Mesodermal cell (in vitro differentiated cells): Measurements from ENCODE around the gene SCN10A. TPM values are rescaled to one million over a fixed set of nuclear protein-coding genes. Genes with fewer than 3 reads are reported as not detected.

ENCODE experiments used
- H3K27ac ChIP-seq: 2 replicates; pipeline ENCODE4 v1.7.0; 2013; ENCODE audit warnings: mild to moderate bottlenecking, low read depth, low read length, moderate library complexity; ENCODE audit not compliant: severe bottlenecking
- H3K36me3 ChIP-seq: 2 replicates; pipeline ENCODE4 v1.7.1; 2013; ENCODE audit warnings: mild to moderate bottlenecking, low read length, moderate library complexity; ENCODE audit not compliant: control insufficient read depth, insufficient read depth
- H3K4me1 ChIP-seq: one replicate; pipeline ENCODE4 v1.7.1; 2013; ENCODE audit warnings: mild to moderate bottlenecking, low read length; ENCODE audit not compliant: insufficient read depth, control insufficient read depth, poor library complexity, severe bottlenecking
- H3K4me3 ChIP-seq: 2 replicates; pipeline ENCODE4 v1.7.0; 2013; ENCODE audit warnings: low read length, control low read depth, mild to moderate bottlenecking; ENCODE audit not compliant: insufficient read depth, poor library complexity, severe bottlenecking; ENCODE audit errors: extremely low read depth
- H3K9me3 ChIP-seq: 2 replicates; pipeline ENCODE4 v1.7.1; 2013; ENCODE audit warnings: mild to moderate bottlenecking, low read length, moderate library complexity; ENCODE audit not compliant: control insufficient read depth
- WGBS, 2 experiments: methylation state at CpG; one replicate each; pipeline ENCODE4 v1.1.5; 2013; ENCODE audit warnings: missing lambda C conversion rate in 2 of 2; ENCODE audit not compliant: insufficient coverage in 2 of 2; 5-methylcytosine and 5-hydroxymethylcytosine counted together
- polyA plus RNA-seq, 2 experiments: library from polyadenylated mRNA; stranded (reverse); fragments of 50-300 nt; gene quantifications; one replicate each; pipeline ENCODE4 v1.2.3, GENCODE V29; 2013

Gene SCN10A
- not detected for polyA plus RNA-seq (2013, experiment 1 of 2)
- polyA plus RNA-seq (2013, experiment 2 of 2) = not detected

- H3K4me3 ChIP-seq = no peak within 1 kb of the TSS
- H3K27ac ChIP-seq = no peak within 1 kb of the TSS
- WGBS, 2 experiments = 87 to 88% methylated on average over 6 to 7 of the region's 7 CpGs
These were observed at the start of gene SCN10A for GRCh38 chr3:38816026-38816425. SCN10A (minus strand) TSS chr3:38816217; CDS start chr3:38794010, 22,207 bp downstream.

GRCh38 chr3:38853011-38853410, 37.0 kb upstream of the SCN10A start:
- no peak overlapping the region for H3K27ac ChIP-seq
- H3K9me3 ChIP-seq = no peaks in the 10 kb centered on the region
- H3K36me3 ChIP-seq = no peaks in the 10 kb centered on the region
- no peak overlapping the region for H3K4me3 ChIP-seq
- H3K4me1 ChIP-seq = no peaks in the 10 kb centered on the region

More at GRCh38 chr3:38816026-38816425, at the start of gene SCN10A:
- Histone ChIP-seq H3K9me3 (no peaks in the 10 kb centered on the region), H3K36me3 (no peaks in the 10 kb centered on the region), H3K4me1 (peaks cover 4% of the 10 kb centered on the region)

GRCh38 chr3:38843898-38844297, 27.9 kb upstream of the SCN10A start:
- no peak overlapping the region for H3K4me3 ChIP-seq
- H3K27ac ChIP-seq = no peak overlapping the region
- WGBS, 2 experiments = 40 to 70% methylated on average over 2 of the region's 2 CpGs
- no peaks in the 10 kb centered on the region for H3K4me1 ChIP-seq
- no peaks in the 10 kb centered on the region for H3K9me3 ChIP-seq
- no peaks in the 10 kb centered on the region for H3K36me3 ChIP-seq

GRCh38 chr3:38842266-38842965, 26.4 kb upstream of the SCN10A start:
- Histone ChIP-seq H3K9me3 (no peaks in the 10 kb centered on the region), H3K4me3 (no peak overlapping the region), H3K36me3 (no peaks in the 10 kb centered on the region), H3K27ac (no peak overlapping the region), H3K4me1 (peaks cover 3% of the 10 kb centered on the region)
- 81 to 83% methylated on average over 2 to 4 of the region's 4 CpGs for WGBS, 2 experiments

- H3K4me3 ChIP-seq = no peak overlapping the region
- no peak overlapping the region for H3K27ac ChIP-seq
- H3K4me1 ChIP-seq = peaks cover 13% of the 10 kb centered on the region
- H3K9me3 ChIP-seq = no peaks in the 10 kb centered on the region
- 50 to 83% methylated on average over 1 of the region's 2 CpGs for WGBS, 2 experiments
- no peaks in the 10 kb centered on the region for H3K36me3 ChIP-seq
These were observed 25.0 kb upstream of the SCN10A start for GRCh38 chr3:38840987-38841386.

GRCh38 chr3:38837358-38837757, 21.3 kb upstream of the SCN10A start:
- Histone ChIP-seq H3K4me1 (peaks cover 37% of the 10 kb centered on the region), H3K9me3 (no peaks in the 10 kb centered on the region), H3K36me3 (no peaks in the 10 kb centered on the region), H3K27ac (no peak overlapping the region), H3K4me3 (no peak overlapping the region)
- WGBS, 2 experiments = 63% methylated on average over 2 of the region's 4 CpGs; no CpG with 5 or more reads in 1 of the 2 experiments

- H3K36me3 ChIP-seq = no peaks in the 10 kb centered on the region
- 80 to 86% methylated on average over 1 to 2 of the region's 5 CpGs for WGBS, 2 experiments
- no peaks in the 10 kb centered on the region for H3K9me3 ChIP-seq
- H3K4me3 ChIP-seq = no peak overlapping the region
- H3K27ac ChIP-seq = peak overlapping the region; percentile 39
- H3K4me1 ChIP-seq = peaks cover 37% of the 10 kb centered on the region
These were observed 20.5 kb upstream of the SCN10A start for GRCh38 chr3:38836561-38836960.

- Histone ChIP-seq H3K9me3 (no peaks in the 10 kb centered on the region), H3K27ac (peak overlapping the region; percentile 39), H3K36me3 (no peaks in the 10 kb centered on the region), H3K4me1 (peaks cover 37% of the 10 kb centered on the region), H3K4me3 (no peak overlapping the region)
- 87 to 90% methylated on average over 3 of the region's 3 CpGs for WGBS, 2 experiments
These were observed 19.9 kb upstream of the SCN10A start for GRCh38 chr3:38835939-38836338.

- Histone ChIP-seq H3K36me3 (no peaks in the 10 kb centered on the region), H3K4me1 (peaks cover 41% of the 10 kb centered on the region), H3K4me3 (no peak overlapping the region), H3K9me3 (no peaks in the 10 kb centered on the region), H3K27ac (peak overlapping the region; percentile 94)
These were observed 18.7 kb upstream of the SCN10A start for GRCh38 chr3:38834717-38835116.

GRCh38 chr3:38834110-38834509, 18.1 kb upstream of the SCN10A start:
- WGBS, 2 experiments = 4 to 8% methylated on average over 5 to 7 of the region's 8 CpGs
- Histone ChIP-seq H3K4me3 (no peak overlapping the region), H3K9me3 (no peaks in the 10 kb centered on the region), H3K4me1 (peaks cover 47% of the 10 kb centered on the region), H3K36me3 (no peaks in the 10 kb centered on the region), H3K27ac (peak overlapping the region; percentile 94)

- H3K27ac ChIP-seq = peak overlapping the region; percentile 84
- H3K36me3 ChIP-seq = no peaks in the 10 kb centered on the region
- no peaks in the 10 kb centered on the region for H3K9me3 ChIP-seq
- WGBS, 2 experiments = 89 to 92% methylated on average over 2 to 3 of the region's 6 CpGs
- no peak overlapping the region for H3K4me3 ChIP-seq
- H3K4me1 ChIP-seq = peaks cover 28% of the 10 kb centered on the region
These were observed 13.4 kb upstream of the SCN10A start for GRCh38 chr3:38829404-38829803.
